Daoy (cell line): ENCODE measurements around the gene HEXA. TPM values are rescaled to one million over a fixed set of nuclear protein-coding genes. Genes with fewer than 3 reads are reported as not detected.
"Not testable (repeated sequence)": the region's sequence is repeated elsewhere in the genome, so short reads cannot be mapped to it uniquely, and the experiment has no call there.

Experiments used
- DNase-seq: peaks from one replicate; pipeline ENCODE4 v3.0.0-alpha.2; 2015; ENCODE audit warnings: low read depth
- total RNA-seq: library from RNA; depleted of rRNA; stranded (reverse); fragments of >200 nt; shearing (Covaris generic); gene quantifications from 2 replicates; pipeline ENCODE4 v1.2.3, GENCODE V29; 2014; rRNA removed

HEXA gene
- total RNA-seq = 46.7 and 49.1 TPM in 2 replicates

DNA sequence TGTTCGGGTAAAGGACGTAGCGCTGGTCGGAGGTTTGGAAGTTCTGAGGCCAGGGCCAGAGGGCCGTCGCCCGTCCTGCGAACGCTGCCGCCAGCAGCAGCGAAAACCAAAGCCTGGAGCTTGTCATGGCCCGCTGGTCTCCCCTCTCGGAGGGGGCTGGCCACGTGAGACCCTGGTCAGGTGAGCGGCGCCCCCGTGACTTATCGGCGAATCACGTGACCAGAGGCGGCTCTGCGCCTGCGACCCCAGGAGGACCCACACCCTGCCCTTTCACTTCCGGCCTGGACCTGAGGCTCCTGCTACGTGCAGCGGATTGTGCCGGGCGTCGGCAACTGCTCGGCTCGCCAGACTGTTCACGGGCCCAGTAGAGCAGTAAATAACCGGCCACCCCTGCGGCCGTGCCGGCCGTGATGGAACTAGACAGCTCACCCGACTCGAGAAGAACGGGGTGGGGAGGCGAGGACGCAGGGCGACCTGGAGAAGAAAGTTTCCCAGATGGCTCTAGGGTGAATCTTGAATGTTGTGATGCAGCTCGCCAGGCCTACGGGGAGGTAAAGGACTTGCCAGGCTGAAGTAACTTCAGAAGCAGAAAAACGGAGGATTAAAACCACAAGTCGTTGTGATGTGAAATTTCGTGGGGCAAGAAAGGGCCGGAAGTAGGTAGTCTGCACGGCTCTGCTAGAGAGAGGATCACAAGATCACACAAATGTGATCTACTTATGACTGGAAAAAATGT is at the start of gene HEXA:
HEXA (minus strand) TSS at position 169 of the 736 bp plus-strand sequence; CDS start at position 127, 42 bp downstream.
- DNase-seq = peak; percentile 97

DNA sequence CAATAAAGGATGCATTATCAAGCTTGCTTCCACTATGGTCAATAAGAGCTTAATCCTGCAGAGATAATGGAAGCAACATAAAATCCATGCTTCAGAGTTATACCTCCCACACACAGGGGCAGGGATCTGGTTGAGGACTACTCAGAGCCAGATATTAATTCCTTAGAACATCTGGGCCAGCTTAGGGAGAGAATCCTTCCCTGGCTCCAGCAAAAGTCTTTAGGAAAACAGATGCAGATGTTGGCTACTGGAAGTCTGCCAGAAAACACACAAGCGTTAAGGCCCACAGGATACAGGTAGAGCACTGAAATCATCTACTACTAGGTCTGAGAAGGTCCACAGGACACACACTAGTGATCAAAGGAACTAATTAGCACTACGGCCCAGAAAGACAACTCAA is 47.4 kb upstream of the HEXA start:
- no peak for DNase-seq

DNA sequence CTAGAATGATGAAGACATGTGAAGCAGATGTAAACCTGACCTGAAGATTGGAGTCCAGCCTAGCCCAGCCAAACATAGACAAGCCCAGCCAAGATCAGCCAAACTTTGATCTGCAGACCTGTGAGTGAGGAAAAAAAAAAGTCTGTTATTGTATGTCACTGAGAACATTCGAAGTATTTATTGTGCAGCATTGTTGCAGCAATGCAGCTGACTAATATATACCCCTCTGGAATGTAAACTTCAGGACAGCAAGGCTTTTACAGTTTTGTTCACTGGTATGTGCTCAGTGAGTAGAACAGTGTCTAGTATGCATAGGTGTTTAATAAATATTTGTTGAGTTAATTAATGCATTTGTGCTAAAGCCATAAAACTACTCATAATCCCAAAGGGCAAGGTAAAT is 45.7 kb upstream of the HEXA start:
- no peak for DNase-seq

DNA sequence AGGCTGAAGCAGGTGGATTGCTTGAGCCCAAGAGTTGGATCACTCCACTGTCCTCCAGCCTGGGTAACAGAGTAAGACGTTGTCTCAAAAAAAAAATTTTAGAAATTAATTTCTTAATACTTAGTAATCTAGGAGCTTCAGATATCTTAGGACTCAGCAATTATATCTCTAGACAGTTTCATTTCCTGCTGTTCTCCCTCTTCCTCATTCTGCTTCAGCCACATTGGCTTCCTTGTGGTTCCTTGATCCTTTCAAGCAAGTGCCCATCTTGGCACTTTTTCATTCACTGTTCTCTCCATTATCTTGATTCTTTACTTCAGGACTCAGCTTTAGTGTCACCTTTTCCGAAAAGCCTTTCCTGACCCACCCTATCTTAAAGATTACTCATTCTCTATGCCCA is 44.8 kb upstream of the HEXA start:
- DNase-seq = no peak

DNA sequence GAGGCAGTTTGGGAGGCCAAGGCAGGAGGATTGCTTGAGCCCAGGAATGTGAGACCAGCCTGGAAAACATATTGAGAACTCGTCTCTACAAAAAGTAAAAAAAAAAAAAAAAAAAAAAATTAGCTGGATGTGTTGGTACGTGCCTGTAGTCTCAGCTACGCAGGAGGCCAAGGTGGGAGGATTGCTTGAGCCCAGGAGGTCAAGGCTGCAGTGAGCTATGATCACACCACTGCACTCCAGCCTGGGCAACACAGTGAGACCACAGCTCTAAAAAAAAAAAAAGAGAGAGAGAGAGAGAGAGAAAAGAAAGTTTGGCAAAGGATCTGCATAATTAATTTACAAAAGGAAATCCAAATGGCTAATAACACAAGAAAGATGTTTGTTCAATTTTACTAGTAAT is 44.0 kb upstream of the HEXA start:
- not testable (repeated sequence) for DNase-seq

DNA sequence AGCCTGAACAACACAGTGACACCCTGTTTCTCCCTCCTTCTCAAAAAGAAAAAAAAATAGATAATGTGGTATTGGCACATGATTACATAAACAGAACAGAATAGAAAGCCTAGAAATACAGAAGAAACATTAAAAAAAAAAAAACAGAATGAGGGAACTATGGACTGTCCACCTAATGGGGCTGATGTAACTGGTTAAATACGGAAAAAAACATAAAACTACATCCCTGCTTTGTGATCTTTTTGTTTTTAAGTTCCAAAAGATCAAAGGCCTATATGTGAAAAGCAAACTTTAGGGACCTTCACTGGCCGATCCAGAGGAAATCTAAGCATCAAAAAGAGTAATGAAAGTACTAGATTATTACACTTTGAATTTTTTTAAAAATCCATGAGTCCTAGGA is 39.5 kb upstream of the HEXA start:
- DNase-seq = no peak

GRCh38 chr15:72413337-72413736 is 37.5 kb upstream of the HEXA start:
- DNase-seq = not testable (repeated sequence)

GRCh38 chr15:72411544-72411943 is 35.7 kb upstream of the HEXA start:
- DNase-seq = no peak

- DNase-seq = no peak
Measured at GRCh38 chr15:72411111-72411510, 35.3 kb upstream of the HEXA start.

DNA sequence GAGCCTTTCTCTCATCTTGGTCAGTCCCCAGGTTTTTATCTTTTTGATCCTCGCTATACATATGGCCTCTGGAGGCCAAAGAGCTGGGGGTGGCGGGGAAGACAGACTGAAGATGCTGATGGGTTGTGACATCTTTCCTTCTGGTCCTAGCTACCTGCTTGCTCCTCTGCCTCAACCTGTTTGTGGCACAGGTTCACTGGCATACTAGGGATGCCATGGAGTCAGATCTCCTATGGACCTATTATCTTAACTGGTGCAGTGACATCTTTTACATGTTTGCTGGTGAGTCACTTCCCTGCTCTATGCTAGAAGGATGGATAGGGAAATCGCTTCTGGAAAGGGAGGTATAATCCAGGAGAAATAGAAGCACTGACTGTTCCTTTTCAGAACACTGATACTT is 31.1 kb upstream of the HEXA start:
- no peak for DNase-seq

GRCh38 chr15:72404841-72405240 is 29.0 kb upstream of the HEXA start:
- DNase-seq = no peak

GRCh38 chr15:72404356-72404755 is 28.5 kb upstream of the HEXA start:
- no peak for DNase-seq

DNA sequence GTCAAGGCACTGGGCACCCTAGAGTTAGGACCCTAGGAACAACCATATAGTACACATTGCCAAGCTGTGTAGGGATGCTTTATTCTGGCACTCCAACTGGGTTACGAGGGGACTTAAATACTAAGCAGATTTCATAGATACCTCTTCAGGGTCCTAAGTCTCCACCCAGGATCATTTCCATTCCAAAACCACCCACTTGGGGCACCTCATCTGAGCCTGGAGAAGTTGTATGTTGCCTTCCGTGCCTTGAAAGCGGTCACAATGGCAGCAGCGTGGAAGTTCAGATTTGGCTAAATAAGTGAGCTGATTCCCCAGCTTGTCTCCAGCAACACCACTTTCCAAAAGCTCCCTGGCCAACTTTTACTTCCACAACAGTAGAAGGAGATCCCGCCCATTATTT is 26.9 kb upstream of the HEXA start:
- no peak for DNase-seq

DNA sequence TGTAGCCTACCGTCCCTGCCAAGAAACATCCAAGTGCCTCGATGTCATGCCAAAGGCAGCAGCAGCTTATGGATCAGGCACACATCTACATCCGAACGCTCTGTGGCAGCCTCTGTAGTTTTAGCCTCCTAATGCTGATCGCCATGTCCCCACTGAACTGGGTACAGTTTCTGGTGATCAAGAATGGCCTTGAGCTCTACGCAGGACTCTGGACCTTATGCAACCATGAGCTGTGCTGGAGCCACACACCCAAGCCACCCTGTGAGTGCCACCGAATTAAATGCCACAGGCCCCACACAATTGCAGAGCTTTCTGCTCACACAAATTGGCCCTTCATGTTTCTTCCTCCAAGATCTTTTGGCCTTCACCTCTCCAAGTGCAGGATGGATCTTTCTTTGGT is 22.8 kb upstream of the HEXA start:
- DNase-seq = no peak

DNA sequence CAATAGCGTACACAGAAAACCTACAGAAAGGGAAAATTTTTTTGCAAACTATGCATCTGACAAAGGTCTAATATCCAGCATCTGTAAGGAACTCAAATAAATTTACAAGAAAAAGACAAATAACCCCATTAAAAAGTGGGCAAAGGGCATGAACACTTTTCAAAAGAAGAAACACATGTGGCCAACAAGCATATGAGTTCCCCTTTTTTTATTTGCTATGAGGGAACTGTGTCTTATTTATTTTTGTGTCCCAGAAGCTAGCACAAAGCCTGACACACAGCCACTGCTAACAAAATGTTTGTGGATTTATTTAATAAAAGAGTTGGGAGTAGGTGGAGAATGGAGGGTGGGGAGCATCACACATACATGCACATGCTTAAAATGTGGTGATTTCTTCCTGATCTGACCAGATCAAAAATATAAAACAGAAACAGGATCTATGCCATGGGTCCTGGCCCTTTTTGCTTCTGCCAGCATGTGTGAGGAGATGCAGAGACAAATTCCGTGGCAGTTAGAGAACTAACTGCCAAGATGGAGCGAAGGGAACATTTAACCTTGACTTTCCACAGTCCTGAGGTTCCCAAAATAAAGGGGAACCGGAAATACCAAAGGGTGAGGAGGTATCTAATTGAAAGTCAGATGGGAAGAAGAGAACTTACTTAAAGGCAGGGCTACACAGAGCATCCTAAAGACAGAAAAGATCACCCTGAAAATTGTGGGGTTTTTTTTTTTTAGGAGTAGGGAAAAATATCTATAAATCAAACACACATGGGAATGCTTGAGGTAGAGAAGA is 22.2 kb upstream of the HEXA start, which contains the start of gene TMEM202:
TMEM202 (plus strand) TSS at position 510 of the 793 bp plus-strand sequence; CDS start at position 532, 22 bp downstream.
- no peak for DNase-seq

GRCh38 chr15:72396331-72396730 is 20.5 kb upstream of the HEXA start:
- DNase-seq = not testable (repeated sequence)

GRCh38 chr15:72389231-72389630 is 13.4 kb upstream of the HEXA start:
- DNase-seq = no peak

- DNase-seq = no peak
Measured at GRCh38 chr15:72387741-72388140, 11.9 kb upstream of the HEXA start.

DNA sequence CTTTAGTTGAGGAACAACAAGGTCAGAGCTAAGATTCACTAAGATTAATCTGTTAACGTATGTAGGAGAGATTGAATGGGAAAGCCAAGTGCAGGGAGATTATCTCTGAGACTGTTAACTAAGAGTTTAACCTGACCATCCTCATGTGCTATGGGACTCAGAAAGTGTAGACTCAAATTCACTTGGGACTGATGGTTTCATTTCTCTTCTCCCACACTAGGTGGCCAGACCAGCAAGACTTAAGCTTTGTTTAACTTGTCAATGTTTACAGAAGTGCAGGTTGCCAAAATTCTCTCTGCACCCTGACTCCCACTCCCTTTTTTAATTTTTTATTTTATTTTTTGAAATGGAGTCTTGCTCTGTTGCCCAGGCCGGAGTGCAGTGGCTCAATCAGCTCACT is 6.3 kb upstream of the HEXA start:
- DNase-seq = no peak

GRCh38 chr15:72380743-72381142 is 4.9 kb upstream of the HEXA start:
- DNase-seq = no peak

- no peak for DNase-seq
Measured at GRCh38 chr15:72379856-72380430, 4.1 kb upstream of the HEXA start.

GRCh38 chr15:72379106-72379505 is 3.3 kb upstream of the HEXA start:
- not testable (repeated sequence) for DNase-seq

- no peak for DNase-seq
Measured at GRCh38 chr15:72377331-72377730, 1.5 kb upstream of the HEXA start.
